ENCODE measurements around the gene IQGAP3.

IQGAP3 gene

DNA sequence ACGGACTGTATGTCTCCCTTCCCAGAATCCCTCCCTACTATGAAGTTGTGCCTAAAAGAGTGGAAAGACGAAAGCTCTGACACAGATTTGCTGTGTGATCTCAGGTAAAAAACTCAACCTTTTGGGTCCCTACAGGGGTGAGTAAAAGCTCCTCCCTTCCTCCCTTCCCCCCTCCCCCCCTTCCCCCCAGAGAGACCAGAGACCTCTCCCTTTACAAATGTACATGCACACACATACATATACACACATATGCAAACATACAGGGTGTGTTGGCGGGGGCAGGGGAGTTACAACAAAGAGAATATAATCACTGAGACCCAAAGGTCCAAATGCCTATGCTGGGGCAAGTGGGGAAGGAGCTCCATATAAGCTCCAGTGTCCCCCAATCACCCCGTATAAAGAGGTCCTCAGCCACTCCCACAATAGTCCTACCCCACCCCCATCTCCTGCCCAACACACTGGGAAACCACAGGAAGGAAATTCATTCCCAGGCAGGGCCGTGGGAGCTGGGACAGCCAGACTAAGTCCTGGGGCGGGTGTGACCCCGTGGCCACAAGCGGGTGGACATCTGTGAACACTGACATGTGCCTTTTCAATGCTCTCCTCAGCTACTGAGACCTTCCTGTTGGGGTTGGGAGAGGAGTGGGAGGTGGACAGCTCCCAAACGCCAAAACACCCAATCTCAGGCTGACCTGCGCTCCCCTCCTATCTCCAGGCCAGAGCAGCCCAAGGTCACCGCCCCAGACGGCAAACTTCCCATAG is 73.8 kb downstream of the IQGAP3 start:
- peak; percentile 32 for DNase-seq
- H3K27ac Mint-ChIP-seq, result peak overlapping the region; percentile 81
- no peaks in the 10 kb centered on the region for H3K9me3 Mint-ChIP-seq
- no peaks in the 10 kb centered on the region for H3K27me3 Mint-ChIP-seq
- peaks cover 78% of the 10 kb centered on the region for H3K4me1 Mint-ChIP-seq (ENCODE audit: low read depth)
- H3K4me3 Mint-ChIP-seq, result peak overlapping the region; percentile 92
- H3K36me3 Mint-ChIP-seq (ENCODE audit: low read depth), result peaks cover 26% of the 10 kb centered on the region

DNA sequence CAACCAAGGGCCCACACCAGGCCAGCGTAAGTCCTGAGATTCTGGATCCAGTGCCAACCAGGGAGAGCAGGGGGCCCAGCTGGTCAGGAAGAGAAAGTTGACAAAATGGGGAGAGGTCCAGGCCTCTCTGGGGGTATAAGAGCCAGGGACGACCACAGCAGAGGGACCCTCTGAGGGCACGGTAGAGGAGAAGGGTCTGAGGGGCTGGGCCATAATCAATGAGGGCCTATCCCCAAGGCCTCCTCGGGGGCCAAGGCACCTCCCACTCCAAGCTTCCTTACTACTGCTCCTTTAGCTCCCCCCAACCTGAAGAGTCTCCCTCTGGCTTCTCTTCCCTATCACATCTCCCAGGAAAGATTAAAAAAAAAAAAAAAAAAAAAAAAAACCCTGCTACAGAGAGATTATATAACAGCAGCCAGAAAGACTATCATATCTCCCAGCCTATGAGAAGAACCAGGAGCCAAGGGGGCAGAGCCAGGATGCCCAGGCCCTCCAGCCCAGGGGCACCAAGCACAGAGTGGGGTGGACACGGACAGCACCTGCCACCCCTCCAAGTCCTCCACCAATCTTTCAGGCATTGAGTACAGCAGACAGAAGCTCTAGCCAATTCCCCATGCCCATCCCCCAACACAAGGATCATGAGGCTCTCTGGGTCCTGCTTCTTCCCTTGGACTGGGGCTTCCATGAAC is 74.5 kb downstream of the IQGAP3 start:
- Mint-ChIP-seq H3K9me3 (no peaks in the 10 kb centered on the region), H3K4me3 (peak overlapping the region; percentile 92), H3K27me3 (no peaks in the 10 kb centered on the region), H3K36me3 (ENCODE audit: low read depth) (peaks cover 27% of the 10 kb centered on the region), H3K4me1 (ENCODE audit: low read depth) (peaks cover 78% of the 10 kb centered on the region), H3K27ac (peak overlapping the region; percentile 81)
- no peak for DNase-seq

DNA sequence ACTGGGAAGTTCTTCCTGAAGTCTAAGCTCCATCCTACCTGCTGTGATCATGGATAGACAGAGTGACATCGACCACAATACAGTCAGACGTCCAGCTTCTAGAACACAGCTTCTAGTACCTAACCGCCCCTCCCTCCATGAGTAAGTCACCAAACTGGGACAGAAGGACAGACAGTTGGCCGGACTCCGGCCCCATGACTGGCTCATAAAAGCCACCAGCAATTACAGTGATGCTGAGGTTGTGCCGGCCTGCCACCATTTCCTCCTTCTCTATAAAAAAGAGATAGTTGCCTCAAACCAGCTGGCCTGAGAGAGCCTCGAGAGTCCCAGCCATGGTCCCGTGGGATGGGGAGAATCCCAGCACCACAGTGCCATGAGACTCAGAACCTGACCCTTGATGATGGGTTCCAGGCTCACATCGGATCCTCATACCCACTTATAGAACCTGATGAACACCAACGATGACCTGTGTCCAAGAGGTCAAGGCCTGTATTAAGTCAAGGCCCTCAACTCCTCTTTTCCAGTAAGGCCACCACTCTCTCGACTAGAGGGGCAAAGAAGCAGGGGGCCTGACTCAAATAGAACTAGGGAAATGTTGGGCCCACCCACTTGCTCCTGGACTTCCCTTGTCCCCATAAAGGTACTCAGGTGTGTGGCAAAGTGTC is 75.2 kb downstream of the IQGAP3 start:
- peak overlapping the region; percentile 81 for H3K27ac Mint-ChIP-seq
- peaks cover 34% of the 10 kb centered on the region for H3K36me3 Mint-ChIP-seq (ENCODE audit: low read depth)
- no peak for DNase-seq
- peak overlapping the region; percentile 92 for H3K4me3 Mint-ChIP-seq
- no peaks in the 10 kb centered on the region for H3K9me3 Mint-ChIP-seq
- peaks cover 78% of the 10 kb centered on the region for H3K4me1 Mint-ChIP-seq (ENCODE audit: low read depth)
- H3K27me3 Mint-ChIP-seq, result no peaks in the 10 kb centered on the region

DNA sequence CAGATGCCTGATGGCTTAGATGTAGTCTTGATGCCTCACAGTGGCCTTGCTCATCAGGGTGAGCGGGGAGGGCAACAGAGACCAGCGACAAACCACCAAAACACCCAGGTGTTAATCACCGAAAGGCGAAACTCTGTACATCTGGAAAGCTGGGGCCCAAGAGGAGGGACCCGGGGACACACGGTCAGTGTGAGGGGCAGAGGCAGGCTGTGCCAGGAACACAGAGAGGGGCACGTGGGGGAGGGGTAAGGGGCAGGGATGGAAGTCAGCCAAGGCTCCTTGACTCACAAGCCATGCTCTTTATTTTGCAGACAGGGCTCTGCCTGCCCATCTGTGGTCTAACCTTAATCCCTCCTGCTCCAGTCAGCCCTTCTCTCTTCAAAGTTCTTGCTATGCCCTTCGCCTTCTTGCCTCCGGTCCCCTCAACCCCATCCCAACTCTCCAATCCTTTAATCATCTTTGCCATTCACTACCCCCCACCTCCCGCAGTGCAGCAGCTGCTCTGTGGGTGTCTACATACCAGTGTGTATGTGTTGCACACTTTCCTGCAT is 76.1 kb downstream of the IQGAP3 start:
- Mint-ChIP-seq H3K27ac (peak overlapping the region; percentile 81), H3K9me3 (no peaks in the 10 kb centered on the region), H3K36me3 (ENCODE audit: low read depth) (peaks cover 41% of the 10 kb centered on the region), H3K4me1 (ENCODE audit: low read depth) (peaks cover 78% of the 10 kb centered on the region), H3K4me3 (peak overlapping the region; percentile 32), H3K27me3 (no peaks in the 10 kb centered on the region)
- DNase-seq, result no peak

DNA sequence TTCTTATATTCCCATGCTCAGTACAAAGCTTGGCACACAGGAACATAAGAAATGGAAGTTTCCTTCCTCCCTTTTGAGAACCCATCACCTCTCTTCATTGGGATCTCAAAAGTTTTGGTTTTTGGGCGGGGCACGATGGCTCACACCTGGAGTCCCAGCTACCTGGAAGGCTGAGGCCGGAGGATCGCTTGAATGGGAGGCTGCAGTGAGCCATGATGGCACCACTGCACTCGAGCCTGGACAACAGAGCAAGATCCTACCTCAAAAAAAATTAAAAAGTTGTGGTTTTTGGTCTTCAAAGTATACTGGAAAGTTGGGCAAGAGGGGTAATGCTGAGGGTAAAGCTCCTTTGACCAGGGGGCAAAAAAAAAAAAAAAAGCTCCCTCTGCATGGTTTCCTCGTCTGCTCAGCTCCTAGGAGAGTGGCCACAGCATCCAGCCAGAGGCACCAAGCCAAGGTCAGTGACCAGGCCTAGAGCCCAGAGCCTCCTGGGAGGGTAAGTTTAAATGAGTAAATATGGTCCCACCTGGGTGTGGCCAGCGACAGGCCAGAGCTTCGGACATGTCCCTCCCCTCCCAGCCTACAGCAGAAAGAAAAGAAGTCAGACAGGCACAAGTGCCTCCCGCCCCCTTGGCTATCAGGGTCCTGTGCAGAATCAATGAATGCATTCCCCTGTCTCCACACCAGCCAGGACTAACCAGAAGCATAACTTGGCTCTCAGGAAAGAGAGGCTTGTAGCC is 76.8 kb downstream of the IQGAP3 start:
- no peaks in the 10 kb centered on the region for H3K27me3 Mint-ChIP-seq
- peak overlapping the region; percentile 81 for H3K27ac Mint-ChIP-seq
- no peak overlapping the region for H3K4me3 Mint-ChIP-seq
- H3K36me3 Mint-ChIP-seq (ENCODE audit: low read depth), result peaks cover 41% of the 10 kb centered on the region
- peaks cover 85% of the 10 kb centered on the region for H3K4me1 Mint-ChIP-seq (ENCODE audit: low read depth)
- no peak for DNase-seq
- no peaks in the 10 kb centered on the region for H3K9me3 Mint-ChIP-seq

DNA sequence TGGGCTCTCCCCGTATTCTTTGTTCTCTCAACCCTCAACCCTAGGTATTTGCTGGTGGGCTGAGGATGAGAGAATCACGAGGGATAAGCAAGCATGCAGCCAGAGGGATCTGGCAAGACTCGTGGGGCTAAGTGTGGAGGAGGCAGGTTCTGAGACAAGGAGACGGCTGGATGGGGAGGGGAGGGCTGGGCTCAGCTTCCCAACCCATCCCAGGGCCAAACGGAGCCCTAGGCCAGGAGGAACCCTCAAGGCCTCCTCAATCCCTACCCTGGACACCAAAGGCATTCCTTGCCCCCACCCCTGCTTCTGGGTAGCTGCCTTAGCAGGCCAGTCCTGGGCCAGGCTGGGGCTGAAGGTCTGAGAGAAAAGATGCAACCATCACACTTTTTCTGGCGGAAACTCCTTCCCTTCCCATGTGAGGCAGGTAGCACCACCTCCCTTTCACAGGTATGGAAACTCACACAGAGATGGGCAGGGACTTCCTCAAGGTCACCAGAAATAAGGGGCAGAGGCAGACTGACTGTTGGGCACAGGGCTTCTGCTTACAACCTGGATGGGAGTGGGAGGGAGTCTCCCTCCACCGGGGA is 78.0 kb downstream of the IQGAP3 start:
- peaks cover 37% of the 10 kb centered on the region for H3K36me3 Mint-ChIP-seq (ENCODE audit: low read depth)
- H3K27ac Mint-ChIP-seq, result peak overlapping the region; percentile 67
- H3K27me3 Mint-ChIP-seq, result no peaks in the 10 kb centered on the region
- peaks cover 97% of the 10 kb centered on the region for H3K4me1 Mint-ChIP-seq (ENCODE audit: low read depth)
- no peak for DNase-seq
- H3K9me3 Mint-ChIP-seq, result no peaks in the 10 kb centered on the region
- no peak overlapping the region for H3K4me3 Mint-ChIP-seq

DNA sequence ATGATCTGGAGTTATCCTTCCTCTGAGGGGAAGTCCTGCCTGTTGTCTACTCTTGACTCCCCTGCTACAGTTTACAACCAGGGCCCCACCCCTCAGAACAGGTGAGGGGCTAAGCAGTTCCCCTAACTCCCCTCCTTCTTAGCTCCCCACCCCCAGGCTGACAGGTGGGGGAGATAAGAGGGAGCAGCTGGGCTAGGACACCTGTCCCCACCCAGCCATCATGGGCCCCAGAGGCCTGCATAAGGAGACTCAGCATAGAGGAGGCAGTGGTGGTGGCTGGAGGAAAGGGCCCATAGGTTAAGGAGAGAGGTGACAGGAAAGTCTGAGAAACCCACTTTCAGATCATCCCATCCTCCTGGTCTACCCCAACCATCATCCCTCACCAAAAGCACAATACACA is 78.6 kb downstream of the IQGAP3 start:
- Mint-ChIP-seq H3K9me3 (no peaks in the 10 kb centered on the region), H3K27me3 (no peaks in the 10 kb centered on the region), H3K4me3 (no peak overlapping the region), H3K27ac (peak overlapping the region; percentile 67), H3K4me1 (ENCODE audit: low read depth) (peaks cover 100% of the 10 kb centered on the region), H3K36me3 (ENCODE audit: low read depth) (peaks cover 37% of the 10 kb centered on the region)
- DNase-seq, result no peak

DNA sequence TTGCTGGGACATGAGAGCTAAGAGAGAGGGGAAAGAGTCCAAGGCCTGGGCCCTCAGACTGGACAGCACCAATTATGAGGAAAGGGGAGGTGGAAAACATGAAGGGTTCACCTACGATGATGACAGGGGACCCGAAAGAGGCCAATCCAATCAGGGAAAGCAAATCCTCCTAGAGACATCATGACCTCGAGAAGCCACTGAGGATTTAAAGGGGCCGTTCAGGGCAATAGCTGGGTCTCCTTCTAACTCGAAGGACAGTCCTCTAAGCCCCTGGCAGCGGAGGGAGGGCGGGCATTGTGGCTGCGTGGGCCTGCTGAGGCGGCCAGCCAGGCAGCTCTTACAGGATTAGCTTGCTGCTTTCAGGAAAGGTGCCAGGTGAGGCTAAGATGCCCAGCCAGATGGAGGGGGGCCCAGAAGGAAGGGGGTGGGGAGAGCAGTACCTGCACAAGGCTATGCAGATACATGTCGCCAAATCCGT is 79.2 kb downstream of the IQGAP3 start:
- Mint-ChIP-seq H3K4me1 (ENCODE audit: low read depth) (peaks cover 100% of the 10 kb centered on the region), H3K9me3 (no peaks in the 10 kb centered on the region), H3K27ac (peak overlapping the region; percentile 90), H3K4me3 (peak overlapping the region; percentile 16), H3K36me3 (ENCODE audit: low read depth) (peaks cover 37% of the 10 kb centered on the region), H3K27me3 (no peaks in the 10 kb centered on the region)
- no peak for DNase-seq

DNA sequence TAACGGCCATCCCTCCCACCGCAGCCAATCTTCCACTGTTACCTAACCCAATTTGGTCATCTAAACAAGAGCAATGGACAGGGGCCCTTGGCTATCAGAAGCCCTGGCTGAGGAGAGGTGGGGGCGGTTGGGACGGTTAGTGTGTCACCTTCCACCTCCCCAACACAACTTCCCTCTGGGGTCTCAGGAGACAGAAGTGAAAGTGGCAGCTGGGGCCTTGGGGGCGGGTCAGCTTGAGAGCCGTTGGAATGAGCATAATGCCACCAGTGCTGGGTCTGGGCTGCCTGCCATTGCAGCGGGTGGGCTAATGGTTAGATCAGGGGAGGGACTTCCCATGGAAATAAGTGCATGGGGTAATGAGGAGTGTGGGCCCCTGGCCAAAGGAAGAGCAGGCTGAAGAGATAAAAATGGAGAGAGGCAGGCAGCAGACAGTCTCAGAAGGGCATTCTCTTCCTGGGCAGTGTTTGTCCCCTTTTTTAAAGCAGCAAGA is 79.7 kb downstream of the IQGAP3 start:
- peak overlapping the region; percentile 90 for H3K27ac Mint-ChIP-seq
- H3K36me3 Mint-ChIP-seq (ENCODE audit: low read depth), result peaks cover 39% of the 10 kb centered on the region
- no peak for DNase-seq
- H3K4me1 Mint-ChIP-seq (ENCODE audit: low read depth), result peaks cover 100% of the 10 kb centered on the region
- H3K27me3 Mint-ChIP-seq, result no peaks in the 10 kb centered on the region
- H3K4me3 Mint-ChIP-seq, result peak overlapping the region; percentile 16
- no peaks in the 10 kb centered on the region for H3K9me3 Mint-ChIP-seq

DNA sequence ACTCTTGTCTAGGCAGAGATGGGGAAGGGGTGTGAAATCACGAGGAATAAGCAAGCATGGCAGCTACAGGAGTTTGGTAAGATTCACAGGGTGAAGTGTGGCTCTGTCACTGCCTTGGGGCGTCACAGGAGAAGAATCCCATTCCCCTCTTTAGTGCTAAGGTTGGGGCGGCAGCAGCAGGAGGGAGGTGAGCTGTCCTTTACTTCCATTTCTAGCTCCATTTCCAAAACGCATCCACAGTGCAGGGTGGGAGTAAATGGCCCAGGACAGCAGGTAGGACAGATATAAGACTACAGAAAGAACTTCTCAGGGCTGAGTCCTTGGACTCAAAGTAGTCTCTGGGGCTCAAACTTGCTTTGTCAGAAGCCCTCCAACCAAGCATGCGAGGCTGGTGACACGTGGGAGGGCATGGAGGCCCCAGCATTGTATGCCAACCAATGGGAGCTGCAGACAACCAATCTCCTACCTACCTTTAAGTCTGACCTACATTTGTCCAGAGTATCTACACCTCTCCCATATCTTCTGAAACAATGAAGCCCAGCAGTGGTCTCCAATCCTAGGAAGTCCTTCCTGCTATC is 80.3 kb downstream of the IQGAP3 start:
- Mint-ChIP-seq H3K4me3 (peak overlapping the region; percentile 16), H3K36me3 (ENCODE audit: low read depth) (peaks cover 38% of the 10 kb centered on the region), H3K27ac (peak overlapping the region; percentile 90), H3K27me3 (no peaks in the 10 kb centered on the region), H3K4me1 (ENCODE audit: low read depth) (peaks cover 100% of the 10 kb centered on the region), H3K9me3 (no peaks in the 10 kb centered on the region)
- no peak for DNase-seq

DNA sequence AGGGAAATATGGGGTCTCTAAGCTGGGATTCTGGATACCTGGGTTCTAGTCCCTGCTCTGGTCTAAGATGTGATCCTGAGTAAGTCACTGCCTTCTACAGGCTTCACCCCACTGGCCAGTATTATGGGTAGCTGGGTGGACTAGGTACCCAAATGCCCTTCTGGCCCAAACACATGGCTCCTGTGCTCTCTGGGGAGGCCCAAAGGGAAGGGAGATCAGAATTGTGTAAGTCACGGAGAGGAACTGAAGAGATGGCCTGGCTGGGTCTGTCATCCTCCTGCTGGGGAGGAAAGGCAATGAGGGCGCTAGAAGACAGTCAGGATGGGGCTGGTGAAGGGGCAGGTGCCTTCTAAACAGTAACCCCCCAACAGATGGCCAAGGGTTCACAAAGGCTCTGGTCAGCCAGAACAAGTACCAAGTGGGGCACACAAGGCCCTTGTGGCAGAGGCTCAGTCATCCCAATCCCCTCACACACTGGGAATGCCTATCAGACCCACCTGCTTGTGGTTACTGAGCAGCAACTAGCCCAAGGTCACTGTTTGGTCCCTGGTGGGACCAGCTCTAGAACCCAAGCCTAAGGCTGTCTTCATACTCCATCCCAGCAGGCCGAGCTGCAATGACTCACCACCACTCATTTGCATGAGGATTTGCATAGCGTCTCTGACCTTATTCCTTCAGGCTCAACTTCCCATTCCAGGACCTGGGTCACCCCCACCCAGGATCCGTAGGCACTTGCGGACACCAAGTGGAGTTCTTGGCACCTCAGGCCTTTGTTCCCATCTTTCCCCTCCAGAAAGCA is 81.0 kb downstream of the IQGAP3 start:
- Mint-ChIP-seq H3K9me3 (no peaks in the 10 kb centered on the region), H3K4me1 (ENCODE audit: low read depth) (peaks cover 100% of the 10 kb centered on the region), H3K36me3 (ENCODE audit: low read depth) (peaks cover 40% of the 10 kb centered on the region), H3K4me3 (no peak overlapping the region), H3K27ac (peak overlapping the region; percentile 90), H3K27me3 (no peaks in the 10 kb centered on the region)
- DNase-seq, result no peak

DNA sequence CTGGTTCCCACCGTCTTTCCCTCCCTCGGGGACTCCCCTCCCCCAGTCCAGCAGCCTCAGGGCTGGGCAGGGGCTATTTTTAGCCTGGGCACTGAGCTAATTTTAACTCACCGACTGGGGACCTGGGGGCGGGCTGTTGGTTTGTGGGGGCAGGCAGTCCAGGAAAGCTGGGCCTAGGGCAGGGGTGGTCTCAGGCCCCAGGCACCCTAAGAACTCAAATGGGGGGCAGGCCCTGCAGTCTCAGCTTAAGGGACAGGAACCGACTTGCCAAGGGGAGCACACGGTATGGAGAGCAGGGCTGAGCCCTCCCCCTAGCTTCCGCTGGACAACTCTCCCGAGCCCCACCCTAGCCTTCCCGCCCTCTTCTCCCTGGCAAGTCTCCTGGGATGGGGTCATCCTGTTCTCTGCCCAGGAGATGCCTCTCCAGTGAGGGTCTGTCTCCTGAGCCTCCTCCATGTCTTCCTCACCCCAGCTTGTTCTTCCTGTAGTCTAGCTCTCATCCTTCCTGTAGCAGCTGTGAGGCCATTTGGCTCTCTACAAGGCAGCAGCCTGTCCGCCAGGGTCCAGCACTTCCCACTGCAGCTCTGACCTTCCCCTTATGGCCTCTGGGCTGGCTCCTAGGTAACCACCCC is 81.8 kb downstream of the IQGAP3 start:
- Mint-ChIP-seq H3K4me1 (ENCODE audit: low read depth) (peaks cover 95% of the 10 kb centered on the region), H3K9me3 (no peaks in the 10 kb centered on the region), H3K4me3 (peak overlapping the region; percentile 63), H3K36me3 (ENCODE audit: low read depth) (peaks cover 37% of the 10 kb centered on the region), H3K27me3 (no peaks in the 10 kb centered on the region), H3K27ac (peak overlapping the region; percentile 90)
- DNase-seq, result no peak
